ENCODE data around the gene OLFML3. TPM values are rescaled to one million over a fixed set of nuclear protein-coding genes. Genes with fewer than 3 reads are reported as not detected.

Gene OLFML3
- total and polyA plus RNA-seq, 2 donors (not counting 3 experiments of a cell fraction or from before 2014, with no cell fraction given), result 3.4 to 3.9 TPM

DNA sequence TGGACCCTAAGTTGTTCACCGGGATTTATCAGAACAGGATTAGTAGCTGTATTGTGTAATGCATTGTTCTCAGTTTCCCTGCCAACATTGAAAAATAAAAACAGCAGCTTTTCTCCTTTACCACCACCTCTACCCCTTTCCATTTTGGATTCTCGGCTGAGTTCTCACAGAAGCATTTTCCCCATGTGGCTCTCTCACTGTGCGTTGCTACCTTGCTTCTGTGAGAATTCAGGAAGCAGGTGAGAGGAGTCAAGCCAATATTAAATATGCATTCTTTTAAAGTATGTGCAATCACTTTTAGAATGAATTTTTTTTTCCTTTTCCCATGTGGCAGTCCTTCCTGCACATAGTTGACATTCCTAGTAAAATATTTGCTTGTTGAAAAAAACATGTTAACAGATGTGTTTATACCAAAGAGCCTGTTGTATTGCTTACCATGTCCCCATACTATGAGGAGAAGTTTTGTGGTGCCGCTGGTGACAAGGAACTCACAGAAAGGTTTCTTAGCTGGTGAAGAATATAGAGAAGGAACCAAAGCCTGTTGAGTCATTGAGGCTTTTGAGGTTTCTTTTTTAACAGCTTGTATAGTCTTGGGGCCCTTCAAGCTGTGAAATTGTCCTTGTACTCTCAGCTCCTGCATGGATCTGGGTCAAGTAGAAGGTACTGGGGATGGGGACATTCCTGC lies 3.9 kb upstream of the OLFML3 start:
- no TSS peak for BruUV-seq (replicated peaks)
- no peaks in the 10 kb centered on the region for H3K27me3 ChIP-seq (ENCODE audit: control insufficient read depth in 2 of 2, insufficient read depth in 2 of 2, low read length in 2 of 2)
- ChIA-PET POLR2A (no interaction called here), CTCF (interaction anchor here (0.5 to 7.1 kb wide), 5 partner anchors 9 to 593 kb away, joined by 3 to 271 read pairs (median 5); no protein-coding TSS in a partner anchor)
- H3K27ac ChIP-seq (ENCODE audit: insufficient read depth, low read depth, low read length), result peak overlapping the region; percentile 30
- no peaks in the 10 kb centered on the region for H3K9me1 ChIP-seq (replicated peaks; ENCODE audit: control insufficient read depth, extremely low read depth, insufficient read depth, low read length)
- H3K4me2 ChIP-seq (ENCODE audit: insufficient read depth, low read length), result no peak overlapping the region
- no peaks in the 10 kb centered on the region for H3K79me2 ChIP-seq (ENCODE audit: control insufficient read depth, insufficient read depth, low read length)
- dilution Hi-C loops (cut with MboI; ENCODE audit: extremely low pct_ligation_motif_present, low sequenced_read_pairs) (no loop called here), intact Hi-C loops (cut with micrococcal nuclease) (loop anchor here (5.0 to 10.0 kb wide), 6 partner anchors 138 to 1258 kb away; partner anchors contain the start of genes BCAS2, NRAS, PPM1J and SYT6)
- H3K4me1 ChIP-seq (ENCODE audit: control insufficient read depth, extremely low read depth, insufficient read depth, low read length), result peaks cover 41% of the 10 kb centered on the region
- peaks cover 23 to 24% of the 10 kb centered on the region in 2 experiments for H3K36me3 ChIP-seq (ENCODE audit: control insufficient read depth in 2 of 2, extremely low read depth in 1 of 2, insufficient read depth in 2 of 2, low read length in 2 of 2)
- no peak for TF ChIP-seq FOS (IDR thresholded peaks at IDR 0.05; ENCODE audit: borderline replicate concordance, insufficient read depth, low read length)
- no peak for TF ChIP-seq JUN (IDR thresholded peaks at IDR 0.05; ENCODE audit: borderline replicate concordance, insufficient read depth, insufficient read length, low read depth)
- no peak for TF ChIP-seq EZH2 (IDR thresholded peaks at IDR 0.05; ENCODE audit: borderline replicate concordance, low read depth, low read length, severe bottlenecking)
- TF ChIP-seq POLR2A (IDR thresholded peaks at IDR 0.05; ENCODE audit: low read depth, low read length), result no peak
- TF ChIP-seq GATA2 (IDR thresholded peaks at IDR 0.05; ENCODE audit: insufficient read depth, insufficient read length, low read depth, low read length), result no peak
- TF ChIP-seq, protein P1, sequence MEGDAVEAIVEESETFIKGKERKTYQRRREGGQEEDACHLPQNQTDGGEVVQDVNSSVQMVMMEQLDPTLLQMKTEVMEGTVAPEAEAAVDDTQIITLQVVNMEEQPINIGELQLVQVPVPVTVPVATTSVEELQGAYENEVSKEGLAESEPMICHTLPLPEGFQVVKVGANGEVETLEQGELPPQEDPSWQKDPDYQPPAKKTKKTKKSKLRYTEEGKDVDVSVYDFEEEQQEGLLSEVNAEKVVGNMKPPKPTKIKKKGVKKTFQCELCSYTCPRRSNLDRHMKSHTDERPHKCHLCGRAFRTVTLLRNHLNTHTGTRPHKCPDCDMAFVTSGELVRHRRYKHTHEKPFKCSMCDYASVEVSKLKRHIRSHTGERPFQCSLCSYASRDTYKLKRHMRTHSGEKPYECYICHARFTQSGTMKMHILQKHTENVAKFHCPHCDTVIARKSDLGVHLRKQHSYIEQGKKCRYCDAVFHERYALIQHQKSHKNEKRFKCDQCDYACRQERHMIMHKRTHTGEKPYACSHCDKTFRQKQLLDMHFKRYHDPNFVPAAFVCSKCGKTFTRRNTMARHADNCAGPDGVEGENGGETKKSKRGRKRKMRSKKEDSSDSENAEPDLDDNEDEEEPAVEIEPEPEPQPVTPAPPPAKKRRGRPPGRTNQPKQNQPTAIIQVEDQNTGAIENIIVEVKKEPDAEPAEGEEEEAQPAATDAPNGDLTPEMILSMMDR (IDR thresholded peaks at IDR 0.05; ENCODE audit: extremely low read depth in 1 of 2, insufficient read depth in 1 of 2, low read depth in 1 of 2, low read length in 2 of 2), result no peak
- TF ChIP-seq, protein P2, sequence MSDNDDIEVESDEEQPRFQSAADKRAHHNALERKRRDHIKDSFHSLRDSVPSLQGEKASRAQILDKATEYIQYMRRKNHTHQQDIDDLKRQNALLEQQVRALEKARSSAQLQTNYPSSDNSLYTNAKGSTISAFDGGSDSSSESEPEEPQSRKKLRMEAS (IDR thresholded peaks at IDR 0.05; ENCODE audit: insufficient read depth, insufficient read length), result no peak
- TF ChIP-seq MYC (IDR thresholded peaks at IDR 0.05; ENCODE audit: low read depth, low read length), result no peak
- TF ChIP-seq POLR2AphosphoS5 (IDR thresholded peaks at IDR 0.05; ENCODE audit: insufficient read depth, low read depth, low read length), result no peak
- no peak overlapping the region for H2AFZ ChIP-seq (ENCODE audit: low read depth, low read length)
- no peak overlapping the region for H3K4me3 ChIP-seq (replicated peaks in 1 of 3; ENCODE audit: insufficient read depth in 1 of 3, low read depth in 1 of 3, low read length in 3 of 3)
- DNase-seq (ENCODE audit: low read depth, low spot score), result peak; percentile 24
- H3K9me3 ChIP-seq (replicated peaks; ENCODE audit: control insufficient read depth, insufficient read depth, low read length), result no peaks in the 10 kb centered on the region
- no peaks in the 10 kb centered on the region for H4K20me1 ChIP-seq (replicated peaks; ENCODE audit: control insufficient read depth, extremely low read depth, insufficient read depth, low read length)
- H3K9ac ChIP-seq (replicated peaks; ENCODE audit: extremely low read depth, insufficient read depth, low read length), result no peak overlapping the region
- FAIRE-seq, result no peak
